Measurements from ENCODE around the gene TJAP1.
A peak's percentile ranks its signal among the peaks of the same experiment; 100 is the strongest.

Gene TJAP1

GRCh38 chr6:43472515-43472914 lies 4.9 kb upstream of the TJAP1 start:
- no peak for DNase-seq (ENCODE audit: low read depth, low spot score)

GRCh38 chr6:43475516-43475915 lies 1.9 kb upstream of the TJAP1 start:
- DNase-seq (ENCODE audit: low read depth, low spot score) = no peak
- H3K4me3 ChIP-seq (ENCODE audit: low read length) = no peak overlapping the region

More at GRCh38 chr6:43472515-43472914, 4.9 kb upstream of the TJAP1 start:
- H3K4me3 ChIP-seq (ENCODE audit: low read length) = no peak overlapping the region

GRCh38 chr6:43476746-43477145 lies 624 bp upstream of the TJAP1 start:
- H3K4me3 ChIP-seq (ENCODE audit: low read length) = peak overlapping the region; percentile 80
- no peak for DNase-seq (ENCODE audit: low read depth, low spot score)

GRCh38 chr6:43478008-43478372 lies 620 bp downstream of the TJAP1 start:
- DNase-seq (ENCODE audit: low read depth, low spot score) = no peak

GRCh38 chr6:43481075-43481474 lies 3.7 kb downstream of the TJAP1 start:
- DNase-seq (ENCODE audit: low read depth, low spot score) = no peak
- no peak overlapping the region for H3K4me3 ChIP-seq (ENCODE audit: low read length)

More at GRCh38 chr6:43478008-43478372, 620 bp downstream of the TJAP1 start:
- H3K4me3 ChIP-seq (ENCODE audit: low read length) = peak overlapping the region; percentile 80

GRCh38 chr6:43481591-43482236 lies 4.3 kb downstream of the TJAP1 start:
- H3K4me3 ChIP-seq (ENCODE audit: low read length) = no peak overlapping the region
- DNase-seq (ENCODE audit: low read depth, low spot score) = no peak

- DNase-seq (ENCODE audit: low read depth, low spot score) = no peak
- no peak overlapping the region for H3K4me3 ChIP-seq (ENCODE audit: low read length)
Observed at GRCh38 chr6:43488667-43489276, 11.4 kb downstream of the TJAP1 start.

- H3K4me3 ChIP-seq (ENCODE audit: low read length) = no peak overlapping the region
- no peak for DNase-seq (ENCODE audit: low read depth, low spot score)
Observed at GRCh38 chr6:43489277-43490072, 12.1 kb downstream of the TJAP1 start.

- no peak overlapping the region for H3K4me3 ChIP-seq (ENCODE audit: low read length)
- no peak for DNase-seq (ENCODE audit: low read depth, low spot score)
Observed at GRCh38 chr6:43490523-43490939, 13.2 kb downstream of the TJAP1 start.

- no peak overlapping the region for H3K4me3 ChIP-seq (ENCODE audit: low read length)
- no peak for DNase-seq (ENCODE audit: low read depth, low spot score)
Observed at GRCh38 chr6:43491750-43492661, 14.6 kb downstream of the TJAP1 start.

GRCh38 chr6:43492673-43493072 lies 15.3 kb downstream of the TJAP1 start:
- no peak overlapping the region for H3K4me3 ChIP-seq (ENCODE audit: low read length)
- DNase-seq (ENCODE audit: low read depth, low spot score) = no peak

- no peak for DNase-seq (ENCODE audit: low read depth, low spot score)
- no peak overlapping the region for H3K4me3 ChIP-seq (ENCODE audit: low read length)
Observed at GRCh38 chr6:43493230-43493629, 15.9 kb downstream of the TJAP1 start.

GRCh38 chr6:43493833-43494232 lies 16.5 kb downstream of the TJAP1 start:
- H3K4me3 ChIP-seq (ENCODE audit: low read length) = no peak overlapping the region
- no peak for DNase-seq (ENCODE audit: low read depth, low spot score)

GRCh38 chr6:43494321-43494720 lies 17.0 kb downstream of the TJAP1 start:
- no peak overlapping the region for H3K4me3 ChIP-seq (ENCODE audit: low read length)
- no peak for DNase-seq (ENCODE audit: low read depth, low spot score)

GRCh38 chr6:43494766-43495165 lies 17.4 kb downstream of the TJAP1 start:
- DNase-seq (ENCODE audit: low read depth, low spot score) = no peak

GRCh38 chr6:43495409-43495941 lies 18.1 kb downstream of the TJAP1 start:
- DNase-seq (ENCODE audit: low read depth, low spot score) = peak; percentile 37

More at GRCh38 chr6:43494766-43495165, 17.4 kb downstream of the TJAP1 start:
- no peak overlapping the region for H3K4me3 ChIP-seq (ENCODE audit: low read length)

GRCh38 chr6:43496370-43497128 lies 19.2 kb downstream of the TJAP1 start:
- no peak overlapping the region for H3K4me3 ChIP-seq (ENCODE audit: low read length)
- no peak for DNase-seq (ENCODE audit: low read depth, low spot score)

More at GRCh38 chr6:43495409-43495941, 18.1 kb downstream of the TJAP1 start:
- H3K4me3 ChIP-seq (ENCODE audit: low read length) = no peak overlapping the region

GRCh38 chr6:43497129-43497396 lies 19.7 kb downstream of the TJAP1 start:
- no peak for DNase-seq (ENCODE audit: low read depth, low spot score)

More at GRCh38 chr6:43497129-43497396, 19.7 kb downstream of the TJAP1 start:
- H3K4me3 ChIP-seq (ENCODE audit: low read length) = no peak overlapping the region

Measured in Jurkat, Clone E6-1 (cell line).